ENCODE data around the gene MROH9.

Gene MROH9

DNA sequence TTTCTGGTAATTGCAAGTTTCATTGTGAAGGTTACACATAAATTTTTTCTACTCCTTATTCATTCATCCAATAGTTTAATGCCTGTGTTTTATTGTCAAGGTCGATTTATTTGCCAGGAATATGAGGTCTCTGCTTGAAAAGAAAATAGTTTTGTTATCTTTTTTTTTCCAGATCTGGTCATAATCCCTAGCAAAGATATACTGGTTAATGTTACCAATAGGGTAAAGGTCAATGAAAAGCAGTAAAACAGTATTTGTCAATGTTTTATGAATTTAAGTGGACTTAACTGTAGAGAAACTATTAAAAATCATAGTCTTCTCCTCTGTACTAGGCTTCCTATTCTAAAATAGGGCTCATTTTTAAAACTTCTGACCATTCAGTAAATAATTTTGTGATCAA lies 147.3 kb downstream of the MROH9 start:
- no peak for DNase-seq

- DNase-seq = no peak
Observed at GRCh38 chr1:171083222-171083621, 147.9 kb downstream of the MROH9 start.

DNA sequence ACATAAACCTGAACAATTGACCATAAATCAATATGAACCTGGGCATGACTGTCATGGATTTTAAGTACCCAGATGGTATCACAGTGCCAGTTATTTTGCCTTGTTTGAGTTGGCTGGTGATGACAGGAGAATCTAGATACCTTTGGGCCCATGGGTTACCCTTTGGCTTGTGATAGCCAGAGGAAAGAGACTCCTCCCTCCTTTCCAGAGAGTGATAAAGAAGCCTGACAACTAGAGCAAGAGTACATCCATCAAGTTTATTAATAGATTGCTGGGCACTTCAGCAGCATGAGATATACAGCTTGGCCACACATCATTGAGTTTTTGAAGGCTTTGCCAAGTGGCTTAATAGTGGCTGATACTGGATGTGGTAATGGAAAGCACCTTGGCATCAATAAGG lies 148.8 kb downstream of the MROH9 start:
- DNase-seq = no peak

DNA sequence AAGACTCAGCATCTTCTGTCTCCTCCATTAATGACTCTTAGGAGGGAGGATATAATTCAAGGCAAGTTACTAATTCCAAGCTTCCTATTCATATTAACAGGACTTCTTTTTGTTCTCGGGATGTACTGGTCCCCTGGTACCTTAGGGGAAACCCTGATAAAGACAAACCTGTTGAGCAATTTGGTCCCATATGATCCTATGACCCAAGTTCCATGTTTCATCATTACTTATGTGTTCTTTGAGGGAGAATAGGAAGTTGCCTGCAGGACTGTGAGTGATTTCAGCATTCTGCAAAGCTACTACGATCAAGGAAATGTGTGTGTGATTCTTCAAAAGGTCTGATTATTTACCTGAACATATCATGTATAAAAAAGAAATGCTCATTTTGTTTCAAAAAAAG lies 149.5 kb downstream of the MROH9 start:
- DNase-seq = no peak

- DNase-seq = no peak
Observed at GRCh38 chr1:171087896-171088295, 152.6 kb downstream of the MROH9 start.

DNA sequence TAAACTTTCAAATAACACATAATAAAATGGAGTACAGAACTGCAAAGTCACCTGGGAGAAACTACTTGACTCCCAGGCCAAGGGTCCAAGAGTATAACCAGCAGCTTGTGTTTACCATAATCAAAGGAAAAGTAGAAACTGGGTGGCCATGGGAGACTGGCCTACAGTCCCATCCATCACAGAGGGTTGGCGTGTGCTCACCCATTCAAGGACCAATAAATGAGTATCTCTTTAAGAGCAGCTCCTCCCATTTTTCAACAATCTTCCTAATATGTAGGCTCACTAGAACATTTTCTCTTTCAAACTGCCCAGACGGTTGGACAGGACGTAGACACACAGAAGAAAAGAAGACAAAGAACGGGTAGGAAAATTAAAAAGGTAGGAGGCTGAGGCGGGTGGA lies 155.3 kb downstream of the MROH9 start, which contains the start of gene FMO3:
TSS of gene FMO3 (plus strand) at position 302 of the 400 bp plus-strand sequence. CDS start 1,754 bp downstream, outside the sequence.
- DNase-seq = no peak

- DNase-seq = no peak
Observed at GRCh38 chr1:171103862-171104261, 168.5 kb downstream of the MROH9 start.

GRCh38 chr1:171107262-171107940 lies 172.1 kb downstream of the MROH9 start:
- DNase-seq = no peak

GRCh38 chr1:171107969-171108368 lies 172.6 kb downstream of the MROH9 start:
- no peak for DNase-seq

- no peak for DNase-seq
Observed at GRCh38 chr1:171109966-171110365, 174.6 kb downstream of the MROH9 start.

GRCh38 chr1:171110621-171111326 lies 175.4 kb downstream of the MROH9 start:
- DNase-seq = no peak

DNA sequence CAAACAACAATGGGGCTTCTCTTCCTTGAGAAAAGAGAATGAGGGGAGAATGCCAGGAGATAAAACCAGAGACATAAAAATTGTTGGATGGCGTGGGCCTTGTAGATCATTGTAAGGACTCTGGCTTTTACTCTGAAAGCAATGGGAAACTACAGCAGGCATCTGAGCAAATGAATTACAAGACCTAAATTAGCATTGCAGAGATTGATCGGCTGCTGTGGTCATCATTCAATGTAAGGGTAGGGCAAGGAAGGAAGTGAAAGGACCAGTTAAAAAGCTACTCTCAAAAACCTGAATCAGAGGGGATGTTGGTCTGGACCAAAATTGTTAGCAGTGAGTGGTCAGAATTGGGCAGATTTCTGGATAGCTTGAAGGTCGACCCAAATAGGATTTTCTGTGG lies 176.8 kb downstream of the MROH9 start:
- no peak for DNase-seq

- DNase-seq = no peak
Observed at GRCh38 chr1:171113382-171113781, 178.0 kb downstream of the MROH9 start.
